CD4-positive, alpha-beta T cell treated with Interferon gamma for 1 hour (primary cell): Measurements from ENCODE around the gene CENPI.
A peak's percentile ranks its signal among the peaks of the same experiment; 100 is the strongest.
"Not testable (repeated sequence)": the region's sequence is repeated elsewhere in the genome, so short reads cannot be mapped to it uniquely, and the experiment has no call there.

Source experiments
- DNase-seq: peaks from one replicate; pipeline ENCODE4 v3.0.0-alpha.2; 2020

CENPI gene

DNA sequence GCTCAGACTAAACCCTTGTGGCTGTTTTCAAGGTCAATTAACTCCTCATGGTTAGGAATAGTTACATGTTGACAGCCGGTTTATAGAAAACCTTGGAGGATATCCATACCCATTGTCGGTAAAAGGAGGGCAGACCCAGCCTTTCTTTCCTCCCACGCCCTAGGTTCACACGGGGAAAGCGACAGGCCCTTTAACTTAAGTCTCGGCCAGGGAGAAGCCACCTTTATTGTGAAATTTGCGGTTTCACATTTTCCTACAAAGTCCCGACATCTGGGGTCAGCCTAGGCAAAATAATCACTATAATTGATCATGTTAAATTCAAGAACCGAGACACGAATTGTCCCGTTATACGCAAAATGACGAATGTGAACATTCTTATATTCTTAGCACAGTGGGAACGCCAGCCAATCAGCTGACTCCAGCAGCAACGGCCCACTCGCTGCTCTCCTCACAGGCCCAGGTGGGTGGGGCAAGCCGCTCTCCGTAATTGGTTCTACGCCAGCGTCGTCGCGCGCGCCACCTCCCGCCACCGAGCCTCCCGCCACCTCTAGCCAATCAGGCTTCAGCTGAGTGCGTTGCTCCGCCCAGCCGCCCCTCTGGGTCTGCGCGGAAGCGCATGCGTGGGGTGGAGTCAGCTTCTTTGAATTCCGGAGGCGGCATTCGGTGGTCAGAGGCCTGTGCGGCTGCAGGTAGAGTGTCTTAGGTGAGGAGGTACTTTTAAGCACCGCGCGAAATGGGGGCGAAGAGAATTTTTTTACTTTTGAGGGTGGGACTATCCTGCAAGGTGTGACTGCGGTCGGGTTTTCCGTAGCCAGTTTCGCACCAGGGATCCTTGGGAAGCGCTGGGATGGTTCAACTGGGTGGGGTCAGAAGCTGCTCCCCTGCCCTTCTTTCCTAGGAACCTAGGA, at the start of gene CENPI:
CENPI (plus strand) TSS at position 659 of the 908 bp plus-strand sequence. CDS start 2,867 bp downstream, outside the sequence.
- peak; percentile 95 for DNase-seq

DNA sequence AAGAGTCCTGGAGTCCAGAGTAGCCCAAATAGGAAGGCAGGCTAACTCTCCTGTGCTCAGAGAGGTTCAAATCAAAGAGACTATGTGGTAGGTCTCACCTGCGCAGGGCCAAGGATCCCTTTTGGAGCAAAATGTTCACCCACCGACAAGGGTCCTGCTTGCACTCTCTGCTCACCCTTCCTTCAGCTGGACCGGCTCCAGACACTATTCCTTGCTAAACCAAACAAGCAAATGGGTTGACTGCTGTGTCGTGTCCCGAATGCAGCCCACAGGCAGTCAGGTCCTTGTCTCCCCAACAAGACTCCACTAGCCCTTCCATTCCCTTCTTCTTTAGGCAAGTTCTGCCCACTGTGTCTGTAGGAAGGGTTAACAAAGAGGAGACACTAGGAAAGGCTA, 46.9 kb upstream of the CENPI start:
- DNase-seq, result no peak

DNA sequence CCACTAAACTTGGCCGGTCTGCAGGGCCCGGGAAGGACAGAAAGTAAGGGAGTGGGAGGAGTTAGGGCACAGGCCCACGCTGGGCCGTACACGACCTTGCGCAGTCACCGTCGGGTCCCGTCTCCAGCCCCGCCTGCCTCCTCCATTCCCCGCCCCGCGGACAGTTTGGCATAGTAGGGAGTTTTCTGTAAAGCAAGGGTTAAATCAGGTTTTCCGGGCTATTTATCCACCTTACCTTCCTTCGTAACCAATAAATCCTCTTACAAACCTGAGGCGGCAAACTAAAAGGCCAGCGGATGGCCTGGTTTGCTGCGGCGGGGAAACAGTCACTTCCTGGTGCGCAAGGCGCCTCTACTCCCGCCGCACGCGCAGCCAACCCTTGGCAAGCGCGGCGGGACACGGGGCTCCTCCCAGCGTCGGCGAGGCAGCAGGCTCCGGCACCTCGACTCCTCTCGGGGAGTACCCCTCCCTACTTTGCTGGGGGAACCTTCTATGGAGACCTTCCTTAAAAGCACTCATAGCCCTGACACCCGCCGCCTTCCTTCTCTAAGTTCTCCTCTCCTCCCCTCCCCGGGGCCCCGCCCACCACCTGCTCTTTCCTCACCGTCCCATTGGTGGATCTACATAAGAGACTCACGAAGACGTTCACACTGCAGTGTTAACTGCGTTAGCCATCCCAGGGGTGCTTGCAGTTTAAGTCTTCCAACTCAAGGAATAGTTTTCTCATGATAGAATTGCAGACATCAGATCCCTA, 46.3 kb upstream of the CENPI start, which contains the start of gene TRMT2B:
TRMT2B (minus strand) TSS at position 563 of the 754 bp plus-strand sequence. CDS start 9,822 bp downstream, outside the sequence.
- DNase-seq, result peak; percentile 81

DNA sequence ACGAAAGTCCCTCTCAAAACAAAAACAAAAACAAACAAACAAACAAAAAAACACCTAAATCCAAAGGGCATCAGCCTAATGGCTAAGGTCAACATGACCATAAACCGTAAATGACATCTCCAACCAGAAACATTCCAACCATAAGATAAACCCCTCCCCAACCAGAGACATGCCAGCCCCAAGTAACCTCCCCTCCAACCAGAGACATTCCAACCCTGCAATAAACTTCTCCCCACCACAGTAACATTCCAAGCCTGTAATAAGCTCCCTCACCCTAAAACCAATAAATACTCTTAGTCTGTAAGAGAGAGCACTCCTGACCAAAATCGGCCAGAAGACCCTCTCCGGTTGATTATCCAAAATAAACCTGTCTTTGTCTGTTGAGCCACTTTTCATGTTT, 41.5 kb upstream of the CENPI start:
- not testable (repeated sequence) for DNase-seq

- no peak for DNase-seq
Observed at GRCh38 chrX:101057093-101057714, 40.8 kb upstream of the CENPI start.

- DNase-seq, result no peak
Observed at GRCh38 chrX:101062176-101062575, 35.8 kb upstream of the CENPI start.

DNA sequence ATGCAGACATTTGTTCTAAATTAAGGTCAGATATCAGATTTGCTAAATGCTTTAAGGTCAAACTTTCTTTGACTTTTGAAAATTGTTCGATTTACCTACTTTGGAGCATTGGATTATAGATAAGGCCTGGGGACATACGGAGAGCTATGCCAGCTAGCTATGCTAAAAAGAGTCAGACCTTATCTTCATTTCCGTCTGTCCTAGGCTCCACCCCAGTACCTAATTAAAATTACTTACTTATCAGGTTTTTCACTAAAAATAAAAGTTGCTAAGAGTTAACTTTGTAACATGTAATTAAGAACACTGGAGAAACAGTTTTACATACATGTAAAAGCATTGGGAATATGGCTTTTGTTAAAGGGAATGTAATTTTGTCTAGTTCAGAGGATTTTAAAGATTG, 26.4 kb upstream of the CENPI start:
- DNase-seq, result no peak

DNA sequence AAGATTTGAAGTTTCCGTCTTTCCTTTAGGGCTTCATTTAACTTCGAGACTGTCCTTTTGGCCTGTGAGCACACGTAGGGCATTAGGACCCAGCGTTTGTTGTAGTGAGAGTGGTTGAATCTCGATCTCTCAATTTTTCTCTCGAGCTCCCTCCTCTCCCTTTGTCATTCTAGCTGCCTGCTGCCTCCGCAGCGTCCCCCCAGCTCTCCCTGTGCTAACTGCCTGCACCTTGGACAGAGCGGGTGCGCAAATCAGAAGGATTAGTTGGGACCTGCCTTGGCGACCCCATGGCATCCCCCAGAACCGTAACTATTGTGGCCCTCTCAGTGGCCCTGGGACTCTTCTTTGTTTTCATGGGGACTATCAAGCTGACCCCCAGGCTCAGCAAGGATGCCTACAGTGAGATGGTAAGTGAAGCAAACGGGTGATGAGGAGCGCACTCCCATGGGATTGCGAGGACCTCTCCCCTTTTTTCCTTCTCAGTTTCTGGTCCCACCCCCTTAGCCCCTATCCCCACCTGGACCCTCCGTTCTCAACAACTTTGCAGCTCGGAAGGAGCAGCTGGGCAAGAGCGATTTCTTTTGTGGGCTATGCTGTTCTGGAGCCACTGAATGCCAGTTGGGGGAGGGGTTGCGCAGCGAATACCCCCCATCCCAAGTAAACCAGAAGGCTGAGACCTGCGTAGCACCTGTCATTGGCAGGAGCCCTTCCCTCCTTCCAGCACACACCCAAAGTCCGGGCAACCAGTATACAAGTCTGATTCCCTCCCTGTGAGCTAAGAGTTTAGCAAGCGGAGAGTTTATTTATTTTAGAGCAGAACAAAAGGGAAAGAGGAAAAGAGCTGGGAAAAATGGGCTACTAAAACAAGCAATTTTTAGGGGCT, 19.0 kb upstream of the CENPI start, which contains the start of gene TMEM35A:
TMEM35A (plus strand) TSS at position 164 of the 883 bp plus-strand sequence; CDS start at position 288, 124 bp downstream.
- DNase-seq, result no peak

GRCh38 chrX:101079736-101080270, 18.2 kb upstream of the CENPI start:
- no peak for DNase-seq

DNA sequence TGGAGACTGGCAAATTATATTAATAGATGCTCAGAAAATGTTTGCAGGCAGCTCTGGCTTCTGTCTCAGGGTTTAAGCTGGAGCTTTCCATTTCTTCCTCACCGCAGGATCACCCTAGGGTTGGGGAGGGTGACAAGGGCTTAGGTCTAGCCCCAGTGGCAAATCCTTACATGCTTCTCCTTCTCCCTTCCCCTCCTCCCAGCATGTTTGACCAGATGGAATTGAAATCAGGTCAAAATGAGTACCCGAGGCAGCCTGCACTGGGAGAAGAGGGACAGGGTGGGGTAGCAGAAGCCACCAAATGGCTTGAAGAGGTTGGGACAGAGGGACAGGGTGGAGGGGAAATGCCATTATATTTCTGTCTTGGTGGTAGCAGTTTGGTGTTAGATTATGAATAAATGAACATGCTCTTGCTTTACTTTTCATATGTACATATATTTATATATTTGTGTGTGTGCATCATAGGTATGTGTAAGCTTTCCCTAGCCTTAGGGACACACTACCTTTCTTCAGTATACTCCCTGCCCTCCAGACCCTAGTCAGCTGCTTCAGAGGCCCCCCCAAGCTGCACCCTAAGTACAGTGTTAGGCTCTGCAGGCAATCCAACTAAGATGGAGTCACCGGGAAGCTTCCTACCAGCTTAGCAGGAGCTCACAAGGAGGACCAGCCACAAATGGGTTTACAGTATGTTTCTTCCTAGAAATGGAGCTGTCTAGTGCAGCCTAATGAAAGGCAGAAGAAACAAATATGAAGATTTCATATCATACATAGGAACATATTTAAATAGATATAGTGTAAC, 17.5 kb upstream of the CENPI start:
- DNase-seq, result no peak

- DNase-seq, result no peak
Observed at GRCh38 chrX:101081231-101081630, 16.8 kb upstream of the CENPI start.

DNA sequence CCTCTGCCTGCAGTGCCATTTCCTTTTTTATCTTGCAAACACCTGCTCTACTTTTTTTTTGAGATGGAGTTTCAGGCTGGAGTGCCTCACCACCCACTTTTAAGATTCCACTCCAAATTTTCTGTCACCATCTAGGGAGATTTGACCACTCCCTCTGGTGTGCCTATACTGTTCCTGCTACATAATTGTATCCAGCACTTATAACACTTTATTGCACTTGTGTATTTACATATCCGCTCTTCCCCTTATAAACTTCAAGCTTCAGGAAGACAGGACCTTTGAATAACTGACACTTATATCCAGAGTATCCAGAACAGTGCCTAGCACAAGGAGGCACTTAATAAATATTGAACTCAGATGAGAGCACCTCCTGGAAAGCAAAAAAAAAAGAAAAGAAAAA, 6.2 kb upstream of the CENPI start:
- no peak for DNase-seq

GRCh38 chrX:101108284-101108683, 10.3 kb downstream of the CENPI start:
- no peak for DNase-seq

DNA sequence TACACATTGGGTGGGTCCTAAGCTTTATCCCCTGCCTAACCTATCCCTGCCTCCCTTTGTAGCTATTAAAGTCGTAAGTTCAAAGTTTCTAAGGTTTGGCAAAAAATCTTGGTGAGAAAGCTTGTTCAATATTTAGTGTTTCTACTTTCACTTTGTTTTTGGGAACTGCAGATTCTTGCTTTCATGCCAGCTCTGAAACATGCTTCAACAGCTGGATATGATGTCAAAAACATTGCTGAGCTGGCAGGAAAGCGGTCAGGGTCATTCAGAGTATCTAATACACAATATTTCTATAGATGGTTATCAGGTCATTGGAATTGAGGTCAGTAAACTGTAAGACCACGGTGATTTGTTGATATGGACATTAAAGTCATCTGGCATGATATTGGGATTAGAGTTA, 19.7 kb downstream of the CENPI start:
- no peak for DNase-seq

GRCh38 chrX:101136235-101136634, 38.2 kb downstream of the CENPI start:
- no peak for DNase-seq
